ENCODE measurements around the gene AKT3.

GRCh38 chr1:243475966-243476365 is 374.1 kb downstream of the AKT3 start:
- TF ChIP-seq, protein P1, sequence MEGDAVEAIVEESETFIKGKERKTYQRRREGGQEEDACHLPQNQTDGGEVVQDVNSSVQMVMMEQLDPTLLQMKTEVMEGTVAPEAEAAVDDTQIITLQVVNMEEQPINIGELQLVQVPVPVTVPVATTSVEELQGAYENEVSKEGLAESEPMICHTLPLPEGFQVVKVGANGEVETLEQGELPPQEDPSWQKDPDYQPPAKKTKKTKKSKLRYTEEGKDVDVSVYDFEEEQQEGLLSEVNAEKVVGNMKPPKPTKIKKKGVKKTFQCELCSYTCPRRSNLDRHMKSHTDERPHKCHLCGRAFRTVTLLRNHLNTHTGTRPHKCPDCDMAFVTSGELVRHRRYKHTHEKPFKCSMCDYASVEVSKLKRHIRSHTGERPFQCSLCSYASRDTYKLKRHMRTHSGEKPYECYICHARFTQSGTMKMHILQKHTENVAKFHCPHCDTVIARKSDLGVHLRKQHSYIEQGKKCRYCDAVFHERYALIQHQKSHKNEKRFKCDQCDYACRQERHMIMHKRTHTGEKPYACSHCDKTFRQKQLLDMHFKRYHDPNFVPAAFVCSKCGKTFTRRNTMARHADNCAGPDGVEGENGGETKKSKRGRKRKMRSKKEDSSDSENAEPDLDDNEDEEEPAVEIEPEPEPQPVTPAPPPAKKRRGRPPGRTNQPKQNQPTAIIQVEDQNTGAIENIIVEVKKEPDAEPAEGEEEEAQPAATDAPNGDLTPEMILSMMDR (conservative IDR thresholded peaks at IDR 0.05; ENCODE audit: low read depth in 2 of 2): peak; percentile 75 to 85
- TF ChIP-seq POLR2AphosphoS5 (IDR thresholded peaks at IDR 0.05; ENCODE audit: low read depth): no peak
- no peak for TF ChIP-seq NANOG (IDR thresholded peaks at IDR 0.05; ENCODE audit: borderline replicate concordance)
- TF ChIP-seq CREB1 (CRISPR knock-in tag; IDR thresholded peaks at IDR 0.05; ENCODE audit: low read depth): no peak
- no peak for TF ChIP-seq EZH2phosphoT487 (IDR thresholded peaks at IDR 0.05; ENCODE audit: unreplicated experiment)

Data from GM23338 (cell line).